Stimulated activated naive CD8-positive, alpha-beta T cell treated with anti-CD3 and anti-CD28 coated beads, Interleukin-15, Interleukin-2, amounts not matched to agents 100 ng/mL and 50 ng/mL, for 24 hours (primary cell): ENCODE measurements around the gene GMPPB.

Source experiments
- H3K27ac Mint-ChIP-seq: one replicate; pipeline ENCODE4 v1.8.0; 2021; ENCODE audit warnings: mild to moderate bottlenecking, mixed read lengths
- H3K27me3 Mint-ChIP-seq: one replicate; pipeline ENCODE4 v1.8.0; 2021; ENCODE audit warnings: mixed read lengths
- H3K36me3 Mint-ChIP-seq: one replicate; pipeline ENCODE4 v1.8.0; 2021; ENCODE audit warnings: low read depth, mixed read lengths
- H3K4me1 Mint-ChIP-seq: one replicate; pipeline ENCODE4 v1.8.0; 2021; ENCODE audit warnings: low read depth, mixed read lengths
- H3K4me3 Mint-ChIP-seq: one replicate; pipeline ENCODE4 v1.8.0; 2021; ENCODE audit warnings: mild to moderate bottlenecking, mixed read lengths
- H3K9me3 Mint-ChIP-seq: one replicate; pipeline ENCODE4 v1.8.0; 2021; ENCODE audit warnings: mixed read lengths

The GMPPB gene

DNA sequence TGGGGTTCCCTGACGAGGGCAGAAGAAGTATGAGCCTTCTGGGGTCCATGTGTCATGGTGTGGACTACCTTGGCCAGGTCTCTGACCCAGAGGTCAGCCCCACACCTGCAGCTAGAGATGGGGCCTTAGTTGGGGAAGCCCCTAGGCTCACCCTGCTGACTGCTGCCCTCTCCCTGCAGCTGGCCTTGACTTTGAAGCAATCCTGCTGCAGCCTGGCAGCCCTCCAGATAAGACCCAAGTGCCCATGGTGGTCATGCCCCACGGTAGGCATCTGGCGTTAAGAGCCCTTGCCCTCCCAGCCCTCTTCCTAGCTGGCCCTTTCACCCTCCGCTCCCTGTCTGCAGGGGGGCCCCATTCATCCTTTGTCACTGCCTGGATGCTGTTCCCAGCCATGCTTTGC is 42.2 kb downstream of the GMPPB start:
- peaks cover 4% of the 10 kb centered on the region for H3K4me1 Mint-ChIP-seq
- no peaks in the 10 kb centered on the region for H3K27me3 Mint-ChIP-seq
- no peak overlapping the region for H3K4me3 Mint-ChIP-seq
- H3K9me3 Mint-ChIP-seq = no peaks in the 10 kb centered on the region
- peaks cover 33% of the 10 kb centered on the region for H3K36me3 Mint-ChIP-seq
- H3K27ac Mint-ChIP-seq = no peak overlapping the region

DNA sequence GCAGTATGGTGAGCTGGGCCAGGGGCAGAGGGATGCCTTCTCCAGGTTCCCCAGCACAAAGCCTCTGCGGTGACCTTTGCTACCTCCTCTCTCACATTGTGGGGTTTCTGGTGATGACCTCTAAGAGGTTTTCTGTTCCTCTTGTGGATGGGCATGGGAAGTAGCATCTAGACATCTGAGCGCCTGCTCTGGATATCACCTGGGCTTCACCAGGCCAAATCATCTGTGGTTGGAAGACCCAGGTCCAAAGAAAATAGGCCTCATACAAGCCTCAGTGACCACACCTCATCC is 42.6 kb downstream of the GMPPB start:
- Mint-ChIP-seq H3K9me3 (no peaks in the 10 kb centered on the region), H3K27me3 (no peaks in the 10 kb centered on the region), H3K36me3 (peaks cover 36% of the 10 kb centered on the region), H3K4me3 (no peak overlapping the region), H3K4me1 (peaks cover 6% of the 10 kb centered on the region), H3K27ac (no peak overlapping the region)

DNA sequence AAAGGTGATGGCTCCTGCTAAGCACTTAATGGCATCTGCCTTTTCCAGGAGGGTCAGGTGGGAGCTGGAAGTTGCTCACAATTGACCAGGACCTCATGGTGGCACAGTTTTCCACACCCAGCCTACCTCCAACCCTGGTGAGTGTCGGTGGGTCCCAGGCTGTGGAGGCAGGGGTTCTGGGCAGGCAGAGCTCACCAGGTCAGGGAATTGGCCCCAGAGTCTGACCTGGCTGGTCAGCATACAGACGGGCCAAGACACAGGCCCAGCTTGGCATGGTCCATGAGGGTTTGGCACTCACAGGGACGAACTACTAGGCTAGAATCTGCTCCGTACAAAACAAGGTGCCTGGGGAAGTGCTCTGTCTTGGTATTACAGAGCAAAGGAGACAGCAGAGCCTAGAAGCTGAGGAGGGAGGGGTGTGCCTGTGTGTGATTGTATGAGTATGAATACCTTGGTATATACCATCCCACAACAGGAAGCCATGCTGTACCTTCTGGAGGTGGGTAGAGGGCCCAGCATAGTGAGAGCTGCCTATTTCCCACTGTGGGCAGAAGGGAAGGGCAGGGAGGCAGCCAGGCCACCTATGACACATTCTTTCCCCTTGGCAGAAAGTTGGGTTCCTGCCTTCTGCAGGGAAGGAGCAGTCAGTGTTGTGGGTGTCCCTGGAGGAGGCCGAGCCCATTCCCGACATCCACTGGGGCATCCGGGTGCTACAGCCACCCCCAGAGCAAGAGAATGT is 43.1 kb downstream of the GMPPB start:
- Mint-ChIP-seq H3K27me3 (no peaks in the 10 kb centered on the region), H3K9me3 (no peaks in the 10 kb centered on the region), H3K27ac (no peak overlapping the region), H3K4me1 (peaks cover 11% of the 10 kb centered on the region), H3K36me3 (peaks cover 41% of the 10 kb centered on the region), H3K4me3 (no peak overlapping the region)

DNA sequence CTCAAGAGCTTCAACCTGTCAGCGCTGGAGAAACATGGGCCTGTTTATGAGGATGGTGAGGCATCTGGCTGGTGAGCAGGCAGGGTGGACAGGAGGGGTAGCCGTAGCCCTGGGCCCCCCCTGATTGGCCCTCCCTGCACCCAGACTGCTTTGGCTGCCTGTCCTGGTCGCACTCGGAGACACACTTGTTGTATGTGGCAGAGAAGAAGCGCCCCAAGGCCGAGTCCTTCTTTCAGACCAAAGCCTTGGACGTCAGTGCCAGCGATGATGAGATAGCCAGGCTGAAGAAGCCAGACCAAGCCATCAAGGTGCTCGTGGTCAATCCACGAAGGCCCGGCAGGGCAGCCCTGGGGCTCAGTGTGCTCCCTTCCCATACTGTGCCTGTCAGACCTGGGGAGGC is 47.8 kb downstream of the GMPPB start:
- Mint-ChIP-seq H3K27ac (no peak overlapping the region), H3K9me3 (no peaks in the 10 kb centered on the region), H3K4me3 (no peak overlapping the region), H3K4me1 (peaks cover 33% of the 10 kb centered on the region), H3K36me3 (peaks cover 34% of the 10 kb centered on the region), H3K27me3 (no peaks in the 10 kb centered on the region)

DNA sequence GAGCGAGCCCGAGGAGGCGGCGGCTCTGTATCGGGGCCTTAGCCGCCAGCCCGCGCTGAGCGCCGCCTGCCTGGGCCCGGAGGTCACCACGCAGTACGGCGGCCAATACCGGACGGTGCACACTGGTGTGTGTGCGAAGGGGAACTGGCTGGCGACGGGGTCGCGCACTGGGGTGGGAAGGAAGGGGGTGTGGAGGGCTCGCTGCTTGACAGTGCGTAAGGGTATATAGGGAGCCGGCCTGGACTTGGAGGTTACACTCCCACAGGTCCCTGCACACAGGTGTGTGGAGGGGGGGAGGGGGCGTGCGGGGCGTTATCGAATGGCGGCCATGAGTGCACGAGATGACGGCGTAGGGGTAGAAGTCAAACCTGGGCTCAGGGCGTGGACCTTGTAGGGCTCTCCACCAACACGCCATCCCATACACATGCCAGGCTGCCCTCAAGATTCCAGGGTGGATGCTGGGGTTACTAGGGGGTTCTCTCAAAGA is 49.2 kb downstream of the GMPPB start:
- peak overlapping the region; percentile 63 for H3K27ac Mint-ChIP-seq
- peaks cover 27% of the 10 kb centered on the region for H3K36me3 Mint-ChIP-seq
- peaks cover 33% of the 10 kb centered on the region for H3K4me1 Mint-ChIP-seq
- no peaks in the 10 kb centered on the region for H3K27me3 Mint-ChIP-seq
- H3K4me3 Mint-ChIP-seq = peak overlapping the region; percentile 93
- H3K9me3 Mint-ChIP-seq = no peaks in the 10 kb centered on the region

DNA sequence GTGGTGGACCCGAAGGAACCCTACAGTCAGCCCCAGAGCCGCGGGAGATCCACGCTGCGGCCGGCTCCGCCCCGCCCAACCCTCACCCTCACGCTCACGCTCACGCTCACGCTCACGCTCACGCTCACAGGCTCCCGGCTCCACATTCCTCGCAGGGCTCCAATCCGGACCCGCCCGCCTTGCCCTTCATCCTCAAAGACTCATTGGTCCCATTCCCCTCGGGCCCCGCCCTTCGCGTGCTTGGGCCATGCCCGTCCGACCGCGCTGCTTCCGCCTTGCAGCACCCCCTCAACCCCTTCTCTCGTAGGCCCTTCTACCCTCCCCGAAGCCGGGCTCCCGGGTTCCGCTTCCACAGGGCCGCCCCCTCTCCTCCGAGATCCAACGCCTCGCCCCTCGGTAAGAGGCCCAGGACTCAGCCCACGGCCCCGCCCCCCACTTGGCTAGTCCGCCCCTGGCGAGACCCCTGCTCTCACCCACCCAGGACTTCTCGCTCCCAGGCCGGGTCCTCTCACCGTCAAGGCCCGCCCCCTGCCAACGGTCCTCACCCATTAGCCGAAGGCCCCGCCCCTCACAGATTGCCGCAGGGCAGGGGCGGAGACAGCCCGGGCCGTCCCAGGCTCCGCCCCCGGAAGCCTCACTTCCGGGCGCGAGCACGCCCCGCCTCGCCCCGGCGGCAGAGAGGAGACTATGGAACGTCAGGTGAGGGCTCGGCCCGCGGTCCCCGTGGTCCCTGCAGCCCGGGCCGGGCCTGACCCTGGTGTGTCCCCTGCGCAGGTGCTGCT is 49.8 kb downstream of the GMPPB start, which contains the start of gene APEH:
TSS of gene APEH (plus strand) at position 637 of the 782 bp plus-strand sequence. CDS start at position 688, 51 bp downstream.
- peaks cover 33% of the 10 kb centered on the region for H3K4me1 Mint-ChIP-seq
- no peaks in the 10 kb centered on the region for H3K9me3 Mint-ChIP-seq
- peak within 1 kb of the TSS; percentile 93 for H3K4me3 Mint-ChIP-seq
- peaks cover 26% of the 10 kb centered on the region for H3K36me3 Mint-ChIP-seq
- no peaks in the 10 kb centered on the region for H3K27me3 Mint-ChIP-seq
- H3K27ac Mint-ChIP-seq = peak within 1 kb of the TSS; percentile 98

DNA sequence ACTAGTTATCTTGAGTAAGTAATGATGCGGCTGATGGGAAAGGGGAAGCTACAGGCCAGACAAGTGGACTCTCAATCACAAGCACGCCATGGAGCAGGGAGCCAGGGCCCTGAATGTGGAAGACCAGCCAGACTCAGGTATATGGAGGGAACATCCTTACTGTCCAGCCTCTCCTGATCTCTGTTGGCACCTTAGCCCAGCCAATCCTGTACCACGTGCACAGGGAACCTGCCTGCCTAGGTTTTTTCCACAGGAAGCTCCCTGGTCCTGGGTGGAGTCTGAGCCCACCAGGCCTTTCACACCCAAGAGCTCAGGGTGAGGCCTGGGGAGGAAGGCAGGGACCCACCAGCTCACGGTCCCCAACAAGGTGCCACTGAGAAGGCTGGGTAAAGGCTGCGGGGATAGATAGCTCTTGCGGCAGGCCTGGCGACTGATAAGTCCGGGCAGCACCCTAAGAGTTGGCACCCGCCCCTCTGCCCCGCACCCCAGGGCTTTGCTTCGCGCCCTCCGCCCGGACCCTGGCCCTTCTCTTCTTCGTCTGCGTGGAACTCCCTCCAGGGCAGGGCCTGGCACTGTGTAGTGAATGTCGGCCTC is 50.5 kb downstream of the GMPPB start:
- peaks cover 33% of the 10 kb centered on the region for H3K4me1 Mint-ChIP-seq
- H3K9me3 Mint-ChIP-seq = no peaks in the 10 kb centered on the region
- peaks cover 24% of the 10 kb centered on the region for H3K36me3 Mint-ChIP-seq
- H3K27ac Mint-ChIP-seq = peak overlapping the region; percentile 98
- no peaks in the 10 kb centered on the region for H3K27me3 Mint-ChIP-seq
- peak overlapping the region; percentile 93 for H3K4me3 Mint-ChIP-seq

DNA sequence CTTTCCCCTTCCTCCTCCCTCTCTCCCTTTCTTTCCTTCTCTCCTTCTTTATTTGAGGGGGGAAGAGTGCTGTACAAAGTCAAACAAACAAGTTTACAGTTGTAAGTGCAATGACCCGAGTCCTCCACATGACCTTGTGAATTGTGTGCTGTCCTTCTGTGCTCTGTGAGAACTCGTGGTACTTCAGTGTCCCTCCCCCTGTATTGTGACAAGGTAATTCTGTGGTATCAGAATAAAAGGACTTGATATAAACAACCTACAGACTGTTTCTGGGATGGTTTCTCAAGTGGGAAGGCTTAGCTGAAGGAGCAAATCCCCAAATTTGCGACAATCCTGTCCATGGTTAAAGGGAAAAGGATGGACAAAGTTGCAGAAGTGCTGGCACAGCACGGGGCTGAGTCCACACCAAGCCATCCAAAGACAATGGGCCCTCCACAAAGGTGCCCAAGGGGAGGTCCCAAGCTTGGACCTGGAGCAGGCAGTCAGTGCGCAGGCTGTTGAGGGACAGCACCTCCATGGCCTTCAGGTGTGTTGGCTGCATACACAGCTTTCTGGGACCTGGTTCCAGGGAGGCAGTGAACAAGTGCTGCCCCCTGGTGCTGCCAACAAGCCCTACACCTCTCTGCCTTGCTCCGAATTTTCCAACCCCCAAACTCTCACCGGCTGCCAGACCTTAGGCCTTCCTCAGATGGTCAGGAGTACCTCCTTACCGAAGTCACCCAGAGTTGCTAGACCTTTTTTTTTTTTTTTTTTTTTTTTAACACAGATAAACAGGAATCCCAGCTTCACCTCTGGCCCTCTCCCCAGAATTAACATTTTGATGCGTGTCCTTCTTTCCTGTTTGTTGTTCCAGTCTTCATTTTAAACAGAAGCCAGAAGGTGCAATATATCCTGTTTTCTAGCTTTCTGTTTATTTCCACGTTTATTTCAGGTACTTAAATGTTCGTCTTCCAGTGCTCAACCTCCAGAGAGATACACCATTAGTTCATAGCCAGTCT is 52.2 kb downstream of the GMPPB start:
- Mint-ChIP-seq H3K4me1 (peaks cover 33% of the 10 kb centered on the region), H3K36me3 (peaks cover 11% of the 10 kb centered on the region), H3K27ac (peak overlapping the region; percentile 1), H3K4me3 (peak overlapping the region; percentile 60), H3K9me3 (no peaks in the 10 kb centered on the region), H3K27me3 (no peaks in the 10 kb centered on the region)

DNA sequence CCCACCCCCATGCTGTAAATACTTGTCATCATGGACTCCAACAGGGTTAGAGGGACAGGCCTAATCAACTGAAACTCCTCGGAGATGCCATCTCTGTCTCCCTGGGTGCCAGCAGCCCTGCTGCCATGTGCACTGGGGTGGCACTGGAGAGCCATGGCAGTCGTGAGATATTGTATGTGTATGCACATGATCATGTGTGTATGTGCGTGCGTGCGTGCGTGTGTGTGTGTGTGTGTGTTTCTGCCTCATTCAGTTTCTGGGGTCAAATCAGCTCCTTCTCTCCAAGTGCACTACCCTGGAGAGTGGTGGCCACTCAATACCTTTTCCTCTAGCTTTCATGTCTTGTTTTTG is 52.8 kb downstream of the GMPPB start:
- no peak overlapping the region for H3K4me3 Mint-ChIP-seq
- no peaks in the 10 kb centered on the region for H3K27me3 Mint-ChIP-seq
- H3K27ac Mint-ChIP-seq = no peak overlapping the region
- H3K9me3 Mint-ChIP-seq = no peaks in the 10 kb centered on the region
- H3K36me3 Mint-ChIP-seq = peaks cover 6% of the 10 kb centered on the region
- peaks cover 28% of the 10 kb centered on the region for H3K4me1 Mint-ChIP-seq
